Ishikawa (cell line): ENCODE data around the gene MBTPS2.
A peak's percentile ranks its signal among the peaks of the same experiment; 100 is the strongest.

Experiments used
- CEBPB ChIP-seq: IDR thresholded peaks from 2 replicates; pipeline ENCODE4 v1.6.1; 2012
- CREB1 ChIP-seq: IDR thresholded peaks from 2 replicates; pipeline ENCODE4 v1.6.1; 2012; ENCODE audit warnings: low read depth
- EGR1 ChIP-seq: IDR thresholded peaks from 2 replicates; pipeline ENCODE4 v1.6.1; 2012
- EP300 ChIP-seq: IDR thresholded peaks from 2 replicates; pipeline ENCODE4 v1.6.1; 2012; ENCODE audit warnings: borderline replicate concordance
- FOXM1 ChIP-seq: IDR thresholded peaks from 2 replicates; pipeline ENCODE4 v1.6.1; 2012; ENCODE audit warnings: low read depth, borderline replicate concordance
- MAX ChIP-seq: IDR thresholded peaks from 2 replicates; pipeline ENCODE4 v1.6.1; 2012
- NFIC ChIP-seq: IDR thresholded peaks from 2 replicates; pipeline ENCODE4 v1.6.1; 2012
- RAD21 ChIP-seq: IDR thresholded peaks from 2 replicates; pipeline ENCODE4 v1.6.1; 2012; ENCODE audit warnings: low read depth
- REST ChIP-seq: IDR thresholded peaks from 2 replicates; pipeline ENCODE4 v1.6.1; 2012; ENCODE audit warnings: low read depth, mild to moderate bottlenecking
- TAF1 ChIP-seq: IDR thresholded peaks from 2 replicates; pipeline ENCODE4 v1.6.1; 2012; ENCODE audit warnings: low read depth, mild to moderate bottlenecking
- TCF12 ChIP-seq: IDR thresholded peaks from 2 replicates; pipeline ENCODE4 v1.6.1; 2012; ENCODE audit warnings: low read depth
- TEAD4 ChIP-seq: IDR thresholded peaks from 2 replicates; pipeline ENCODE4 v1.6.1; 2012
- USF1 ChIP-seq: IDR thresholded peaks from 2 replicates; pipeline ENCODE4 v1.6.1; 2012
- YY1 ChIP-seq: IDR thresholded peaks from 2 replicates; pipeline ENCODE4 v1.6.1; 2012; ENCODE audit warnings: low read depth
- ZBTB7A ChIP-seq: IDR thresholded peaks from 2 replicates; pipeline ENCODE4 v1.6.1; 2012; ENCODE audit warnings: low read depth

The MBTPS2 gene

GRCh38 chrX:21905953-21906352 lies 66.5 kb downstream of the MBTPS2 start:
- TF ChIP-seq FOXM1 (no peak), TAF1 (no peak), USF1 (no peak)

GRCh38 chrX:21907260-21907659 lies 67.8 kb downstream of the MBTPS2 start:
- no peak for TF ChIP-seq FOXM1
- TF ChIP-seq TAF1 = no peak
- no peak for TF ChIP-seq REST
- no peak for TF ChIP-seq TCF12
- TF ChIP-seq EGR1 = no peak
- no peak for TF ChIP-seq CEBPB
- no peak for TF ChIP-seq MAX
- TF ChIP-seq RAD21 = no peak
- TF ChIP-seq NFIC = peak; percentile 34; the same call in 1 of the 2 replicates
- no peak for TF ChIP-seq EP300
- TF ChIP-seq YY1 = no peak
- TF ChIP-seq ZBTB7A = no peak
- no peak for TF ChIP-seq USF1
- TF ChIP-seq CREB1 = no peak
- peak; percentile 58; the same call in 1 of the 2 replicates for TF ChIP-seq TEAD4

- no peak for TF ChIP-seq TCF12
- no peak for TF ChIP-seq YY1
- no peak for TF ChIP-seq EP300
- no peak for TF ChIP-seq RAD21
- no peak for TF ChIP-seq FOXM1
- no peak for TF ChIP-seq TAF1
- TF ChIP-seq EGR1 = no peak
- no peak for TF ChIP-seq NFIC
- no peak for TF ChIP-seq TEAD4
- TF ChIP-seq ZBTB7A = no peak
- no peak for TF ChIP-seq MAX
- no peak for TF ChIP-seq REST
- TF ChIP-seq CREB1 = no peak
- TF ChIP-seq CEBPB = no peak
- TF ChIP-seq USF1 = no peak
Observed at GRCh38 chrX:21911481-21911880, 72.1 kb downstream of the MBTPS2 start.

- no peak for TF ChIP-seq ZBTB7A
- TF ChIP-seq TAF1 = no peak
- TF ChIP-seq YY1 = no peak
- no peak for TF ChIP-seq NFIC
- no peak for TF ChIP-seq FOXM1
- no peak for TF ChIP-seq TCF12
- TF ChIP-seq CREB1 = no peak
- no peak for TF ChIP-seq USF1
- TF ChIP-seq EGR1 = no peak
- TF ChIP-seq CEBPB = no peak
- no peak for TF ChIP-seq RAD21
- TF ChIP-seq TEAD4 = no peak
- no peak for TF ChIP-seq MAX
- TF ChIP-seq REST = no peak
- TF ChIP-seq EP300 = no peak
Observed at GRCh38 chrX:21912220-21912619, 72.8 kb downstream of the MBTPS2 start.
